T-helper 2 cell treated with Interferon-gamma antibody and Interleukin-4, amounts not matched to agents 100 ng/mL and 5 ng/mL, for 36 hours (primary cell): Measurements from ENCODE around the gene CTIF. TPM values are rescaled to one million over a fixed set of nuclear protein-coding genes. Genes with fewer than 3 reads are reported as not detected.

Source experiments
- intact Hi-C: fragments of 100-400 bp; cut with micrococcal nuclease; formaldehyde crosslinking; loops from one replicate; pipeline ENCODE4 v1.15.1; 2023
- total RNA-seq: library from RNA; stranded (reverse); gene quantifications from 2 replicates; pipeline ENCODE4 v1.2.3, GENCODE V29; 2022

The CTIF gene
- total RNA-seq, 1 donor from 2014 or later = 2.4 TPM

DNA sequence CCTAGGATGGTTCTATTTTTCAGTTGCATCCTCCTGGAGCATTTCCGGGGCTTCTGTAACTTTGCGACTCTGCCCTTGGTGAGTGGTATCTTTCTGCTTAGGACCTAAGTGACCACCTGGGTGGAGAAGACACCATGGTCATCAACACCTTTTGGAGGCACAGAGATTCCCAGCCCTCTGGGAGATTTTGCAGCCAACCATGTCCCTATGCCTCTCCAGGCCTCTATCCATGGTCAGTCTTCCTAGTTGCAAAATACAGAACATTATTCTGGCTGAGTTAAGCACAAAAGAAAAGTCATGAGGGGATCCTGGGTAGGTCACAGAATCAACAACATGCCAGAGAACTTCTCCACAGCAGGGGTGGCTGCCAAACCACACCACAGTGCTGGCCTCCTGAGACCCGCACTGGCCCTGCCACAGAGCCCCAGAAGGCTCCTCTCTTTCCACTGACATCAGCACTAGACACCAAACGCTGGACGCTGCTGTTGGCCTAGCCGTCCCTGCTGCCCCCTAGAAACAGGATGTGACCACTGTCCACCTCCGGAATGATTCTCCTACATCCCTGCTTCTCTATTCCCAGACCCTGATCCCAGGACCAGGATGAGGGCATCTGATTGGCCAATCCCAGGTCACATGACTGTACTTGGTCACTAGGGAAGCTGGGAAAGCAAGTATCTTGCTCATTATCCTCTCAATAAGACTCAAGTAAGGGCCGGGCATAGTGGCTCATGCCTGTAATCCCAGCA, 364.2 kb downstream of the CTIF start:
- intact Hi-C loops = no loop called here

DNA sequence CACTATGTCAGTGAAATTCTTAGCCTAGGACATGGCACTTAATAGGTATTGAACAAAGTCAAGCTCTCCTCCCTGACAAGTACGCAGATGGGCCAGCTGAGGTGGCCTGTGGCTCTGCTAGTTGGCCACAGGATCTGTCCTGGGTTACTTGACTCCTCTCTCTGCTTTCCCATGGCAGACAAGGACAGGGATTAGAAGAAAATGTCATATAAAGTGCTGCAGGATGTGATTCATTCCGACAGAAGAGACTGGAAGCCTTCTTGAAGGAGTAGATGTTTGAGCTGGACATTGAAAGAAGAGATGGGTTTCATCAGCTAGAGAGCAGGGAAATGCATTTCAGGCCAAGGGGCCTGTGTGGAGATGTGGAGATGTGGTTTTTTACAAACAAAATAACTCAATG, 365.3 kb downstream of the CTIF start:
- intact Hi-C loops = no loop called here

DNA sequence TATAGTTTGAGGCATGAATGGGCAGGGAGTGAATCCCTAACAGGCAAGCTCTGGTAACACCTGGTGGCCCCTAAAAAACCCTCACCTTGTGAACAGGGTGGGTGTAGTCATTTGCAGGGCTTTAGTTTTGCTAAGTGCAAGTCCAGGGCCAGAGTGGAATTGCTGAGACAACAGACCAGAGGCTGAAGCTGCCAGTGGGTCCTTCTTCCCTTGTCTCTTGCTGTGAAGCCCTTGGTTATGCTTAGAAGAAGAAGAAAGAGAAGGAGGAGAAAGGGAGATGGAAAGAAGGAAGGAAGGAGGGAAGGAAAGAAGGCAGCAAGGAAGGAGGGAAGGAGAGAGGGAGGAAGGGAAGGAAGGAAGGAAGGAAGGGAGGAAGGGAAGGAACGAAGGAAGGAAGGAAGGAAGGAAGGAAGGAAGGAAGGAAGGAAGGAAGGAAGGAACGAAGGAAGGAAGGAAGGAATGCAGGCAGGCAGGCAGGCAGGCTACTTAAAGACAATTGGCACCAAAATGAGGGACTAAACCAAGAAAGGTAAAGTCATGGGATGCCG, 366.1 kb downstream of the CTIF start:
- intact Hi-C loops = no loop called here

DNA sequence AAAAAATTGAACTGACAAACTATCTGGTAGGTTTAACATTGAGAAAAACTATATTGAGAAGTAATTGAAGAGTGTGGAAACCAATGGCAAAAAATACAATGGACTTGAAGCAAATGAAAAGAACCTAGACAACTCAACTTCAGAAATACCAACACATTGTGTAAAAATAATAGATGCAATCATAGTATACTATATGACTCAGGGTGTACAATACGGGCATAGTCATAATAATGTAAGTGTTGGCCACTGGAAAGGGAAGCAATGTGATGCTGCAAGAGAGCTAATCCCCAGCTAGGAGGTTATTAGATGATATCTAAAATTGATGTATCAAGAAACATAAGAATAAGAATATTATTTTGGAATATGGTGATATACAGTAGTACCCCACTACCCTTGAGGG, 366.7 kb downstream of the CTIF start:
- intact Hi-C loops = no loop called here

DNA sequence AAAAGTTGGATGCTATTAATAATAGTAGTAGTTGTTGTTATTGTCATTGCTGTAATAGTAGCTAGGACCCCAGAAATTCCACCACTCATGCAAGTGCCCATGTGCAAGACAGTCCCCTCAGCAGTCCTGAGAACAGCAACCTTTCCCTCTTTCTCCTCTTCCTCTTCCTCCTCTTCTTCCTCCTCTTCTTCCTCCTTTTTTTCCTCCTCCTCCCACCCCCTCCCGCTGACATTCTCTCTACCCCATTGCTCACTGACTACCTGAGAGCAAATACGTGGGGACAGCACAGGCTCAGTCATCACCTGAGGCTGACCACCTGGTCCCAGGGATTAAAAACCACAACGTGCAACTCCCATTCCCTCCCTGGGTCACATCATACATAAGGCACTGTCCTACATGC, 370.1 kb downstream of the CTIF start:
- intact Hi-C loops = no loop called here

DNA sequence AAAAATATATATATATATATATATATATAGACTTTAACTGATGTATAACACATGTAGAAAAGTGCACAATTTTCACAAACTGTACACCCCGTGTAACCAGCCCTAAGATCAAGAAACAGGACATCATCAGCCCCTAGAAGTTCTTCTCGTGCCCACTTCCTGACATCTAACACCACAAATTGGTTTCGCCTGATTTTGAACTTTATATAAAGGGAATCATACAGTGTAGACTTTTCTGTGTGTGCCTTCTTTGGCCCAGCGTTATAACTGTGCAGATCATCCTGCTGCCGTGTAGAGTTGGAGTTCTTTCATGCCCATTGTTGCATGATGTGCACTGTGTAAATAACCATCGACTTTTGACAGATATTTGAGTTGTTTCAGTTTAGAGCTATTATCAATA, 370.9 kb downstream of the CTIF start:
- intact Hi-C loops = no loop called here

DNA sequence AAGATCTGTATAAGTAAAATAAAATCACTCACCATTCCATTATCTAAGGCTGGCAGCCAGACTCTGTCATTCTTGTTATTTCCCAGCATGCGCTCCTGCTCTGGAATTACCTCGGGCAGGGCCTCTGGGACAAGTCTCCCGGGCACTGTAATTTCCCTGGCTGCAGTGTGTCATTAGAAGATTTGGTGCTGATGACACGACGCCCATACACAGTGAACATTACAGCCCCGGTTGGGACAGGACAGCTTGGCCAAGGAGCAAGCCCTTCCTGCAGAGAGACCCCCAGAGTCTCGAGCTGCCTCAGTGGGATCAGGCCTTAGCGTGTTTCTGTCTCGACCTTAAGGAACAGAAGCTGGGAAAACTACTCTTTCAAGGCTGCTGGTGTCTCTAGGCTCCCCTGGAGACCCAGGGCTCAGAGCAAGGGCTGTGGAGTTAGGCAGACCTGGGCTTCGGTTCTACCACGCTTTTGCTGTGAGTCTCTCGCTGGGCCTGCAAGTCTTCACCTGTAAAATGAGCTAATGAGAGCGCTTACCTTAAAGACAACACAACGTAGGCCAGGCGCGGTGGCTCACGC, 372.2 kb downstream of the CTIF start:
- intact Hi-C loops = no loop called here

Other genes starting within 250 kb of the CTIF start
- 0.11 and 0.16 TPM in 2 replicates for gene ZBTB7C, start 129.6 kb upstream of the CTIF start, total RNA-seq